Measurements from ENCODE around the gene DAZ2. TPM values are rescaled to one million over a fixed set of nuclear protein-coding genes. Genes with fewer than 3 reads are reported as not detected.
"Not testable (repeated sequence)": the region's sequence is repeated elsewhere in the genome, so short reads cannot be mapped to it uniquely, and the experiment has no call there.

The DAZ2 gene
- total RNA-seq (not detected), polyA plus RNA-seq (not detected)

- H3K9me3 ChIP-seq (ENCODE audit: low read length); H3K4me1 ChIP-seq (ENCODE audit: insufficient read depth, low read length); H3K27me3 ChIP-seq (ENCODE audit: insufficient read depth, low read length, poor library complexity, severe bottlenecking); CTCF ChIA-PET; H3K36me3 Mint-ChIP-seq; H3K36me3 ChIP-seq (ENCODE audit: insufficient read depth, low read length); H3K9me3 Mint-ChIP-seq; H3K4me3 Mint-ChIP-seq; DNase-seq; H3K4me1 Mint-ChIP-seq; H3K27me3 Mint-ChIP-seq; H3K4me3 ChIP-seq (ENCODE audit: low read length); H3K27ac ChIP-seq (ENCODE audit: low read depth, low read length); POLR2A ChIA-PET; H3K27ac Mint-ChIP-seq: not testable (repeated sequence)
These were observed at the start of gene DAZ2 for GRCh38 chrY:23219233-23219632. Gene DAZ2, plus strand, starts transcription at chrY:23219533. Its CDS starts 208 bp downstream, at chrY:23219741.

- H3K36me3 Mint-ChIP-seq; H3K27me3 Mint-ChIP-seq; H3K27ac ChIP-seq (ENCODE audit: low read depth, low read length); H3K9me3 ChIP-seq (ENCODE audit: low read length); DNase-seq; H3K4me1 Mint-ChIP-seq; H3K36me3 ChIP-seq (ENCODE audit: insufficient read depth, low read length); POLR2A ChIA-PET; H3K4me3 ChIP-seq (ENCODE audit: low read length); H3K4me3 Mint-ChIP-seq; H3K9me3 Mint-ChIP-seq; H3K4me1 ChIP-seq (ENCODE audit: insufficient read depth, low read length); H3K27me3 ChIP-seq (ENCODE audit: insufficient read depth, low read length, poor library complexity, severe bottlenecking); H3K27ac Mint-ChIP-seq; CTCF ChIA-PET: not testable (repeated sequence)
These were observed 20.4 kb upstream of the DAZ2 start, which contains the start of gene DAZ1 for GRCh38 chrY:23198908-23199307. Gene DAZ1, minus strand, starts transcription at chrY:23199008. Its CDS starts 208 bp downstream, at chrY:23198800.

GRCh38 chrY:23207455-23207854, 11.9 kb upstream of the DAZ2 start:
- H3K36me3 Mint-ChIP-seq; CTCF ChIA-PET; H3K27me3 Mint-ChIP-seq; POLR2A ChIA-PET; DNase-seq; H3K9me3 Mint-ChIP-seq; H3K36me3 ChIP-seq (ENCODE audit: insufficient read depth, low read length); H3K9me3 ChIP-seq (ENCODE audit: low read length); H3K4me3 Mint-ChIP-seq; H3K27ac Mint-ChIP-seq; H3K27me3 ChIP-seq (ENCODE audit: insufficient read depth, low read length, poor library complexity, severe bottlenecking); H3K4me1 Mint-ChIP-seq; H3K4me3 ChIP-seq (ENCODE audit: low read length); H3K27ac ChIP-seq (ENCODE audit: low read depth, low read length); H3K4me1 ChIP-seq (ENCODE audit: insufficient read depth, low read length): not testable (repeated sequence)

- H3K27me3 ChIP-seq (ENCODE audit: insufficient read depth, low read length, poor library complexity, severe bottlenecking); H3K36me3 Mint-ChIP-seq; H3K27me3 Mint-ChIP-seq; H3K4me3 ChIP-seq (ENCODE audit: low read length); H3K4me1 ChIP-seq (ENCODE audit: insufficient read depth, low read length); DNase-seq; H3K4me3 Mint-ChIP-seq; H3K27ac ChIP-seq (ENCODE audit: low read depth, low read length); H3K27ac Mint-ChIP-seq; CTCF ChIA-PET; H3K4me1 Mint-ChIP-seq; H3K9me3 ChIP-seq (ENCODE audit: low read length); H3K9me3 Mint-ChIP-seq; H3K36me3 ChIP-seq (ENCODE audit: insufficient read depth, low read length); POLR2A ChIA-PET: not testable (repeated sequence)
These were observed 9.4 kb upstream of the DAZ2 start for GRCh38 chrY:23209802-23210495.

GRCh38 chrY:23210681-23211080, 8.7 kb upstream of the DAZ2 start:
- DNase-seq; H3K4me1 Mint-ChIP-seq; H3K27me3 Mint-ChIP-seq; H3K4me3 Mint-ChIP-seq; H3K9me3 Mint-ChIP-seq; H3K4me3 ChIP-seq (ENCODE audit: low read length); CTCF ChIA-PET; H3K27ac ChIP-seq (ENCODE audit: low read depth, low read length); POLR2A ChIA-PET; H3K4me1 ChIP-seq (ENCODE audit: insufficient read depth, low read length); H3K9me3 ChIP-seq (ENCODE audit: low read length); H3K36me3 ChIP-seq (ENCODE audit: insufficient read depth, low read length); H3K36me3 Mint-ChIP-seq; H3K27ac Mint-ChIP-seq; H3K27me3 ChIP-seq (ENCODE audit: insufficient read depth, low read length, poor library complexity, severe bottlenecking): not testable (repeated sequence)

Other genes starting within 250 kb of the DAZ2 start
- gene BPY2, start 235.3 kb upstream of the DAZ2 start, total RNA-seq = not detected
- not detected for gene BPY2, start 235.3 kb upstream of the DAZ2 start, polyA plus RNA-seq
- not detected for gene DAZ1, start 20.5 kb upstream of the DAZ2 start, total RNA-seq
- not detected for gene DAZ1, start 20.5 kb upstream of the DAZ2 start, polyA plus RNA-seq

All from CD8-positive, alpha-beta memory T cell (primary cell).